ENCODE results near the gene RAD23A. TPM values are rescaled to one million over a fixed set of nuclear protein-coding genes. Genes with fewer than 3 reads are reported as not detected.

RAD23A gene
- total and polyA plus RNA-seq, 2 donors (not counting 3 experiments of a cell fraction or from before 2014, with no cell fraction given), result 66.9 to 102 TPM

DNA sequence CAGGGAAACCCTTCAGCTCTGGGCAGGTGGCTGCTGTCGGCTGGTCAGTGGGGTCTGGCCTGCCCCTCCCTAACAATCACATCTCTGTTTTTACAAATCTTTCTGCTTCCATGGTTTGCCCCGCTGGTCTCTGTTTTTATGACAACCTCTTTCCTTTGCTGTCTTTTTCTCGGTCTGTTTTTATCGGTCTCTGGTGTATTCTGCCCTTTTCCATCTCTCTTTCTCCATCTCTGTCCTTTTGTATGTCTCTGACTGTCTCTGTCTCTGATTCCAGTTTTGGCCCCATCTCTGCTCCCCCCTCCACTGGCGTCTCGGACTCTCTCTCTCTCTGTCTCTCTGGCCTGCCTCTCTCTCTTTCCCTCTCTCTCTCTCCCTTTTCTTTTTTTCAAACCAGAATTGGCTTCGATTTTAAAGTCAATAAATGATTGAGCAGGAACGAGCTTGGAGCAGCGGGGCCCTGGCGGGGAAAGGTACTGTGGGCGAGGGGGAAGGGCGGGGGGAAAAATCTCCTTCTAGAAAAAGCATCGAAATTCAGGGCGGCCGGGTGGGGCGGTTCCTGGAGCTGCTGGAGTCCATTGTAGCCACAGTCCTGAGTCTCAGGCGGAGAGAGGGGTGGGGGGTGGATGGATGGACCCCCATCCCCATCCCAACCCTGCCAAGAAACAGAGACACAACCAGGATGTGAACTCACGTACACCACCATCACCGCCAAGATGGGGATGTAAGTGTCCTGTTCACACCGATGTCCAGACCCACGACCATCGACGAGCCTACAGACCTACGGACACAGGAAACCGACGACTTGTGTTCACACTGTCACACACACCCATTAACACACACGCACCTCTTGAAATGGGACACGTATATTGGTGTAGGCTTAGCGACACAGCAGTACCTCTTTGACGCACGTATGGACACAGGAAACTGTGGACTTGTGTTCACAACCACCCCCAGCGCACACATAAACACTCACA lies 52.6 kb downstream of the RAD23A start:
- no peaks in the 10 kb centered on the region for H3K9me1 ChIP-seq (replicated peaks; ENCODE audit: control insufficient read depth, extremely low read depth, insufficient read depth, low read length)
- BruUV-seq (replicated peaks), result no TSS peak
- no peak overlapping the region for H3K4me2 ChIP-seq (ENCODE audit: insufficient read depth, low read length)
- H3K36me3 ChIP-seq (ENCODE audit: control insufficient read depth in 2 of 2, extremely low read depth in 1 of 2, insufficient read depth in 2 of 2, low read length in 2 of 2), result peaks cover 0 to 3% of the 10 kb centered on the region in 2 experiments
- H3K4me3 ChIP-seq (replicated peaks in 1 of 3; ENCODE audit: insufficient read depth in 1 of 3, low read depth in 1 of 3, low read length in 3 of 3), result no peak overlapping the region
- no peak for FAIRE-seq
- POLR2A ChIA-PET, result no interaction called here
- no peaks in the 10 kb centered on the region for H4K20me1 ChIP-seq (replicated peaks; ENCODE audit: control insufficient read depth, extremely low read depth, insufficient read depth, low read length)
- TF ChIP-seq GATA2 (IDR thresholded peaks at IDR 0.05; ENCODE audit: insufficient read depth, insufficient read length, low read depth, low read length), result no peak
- TF ChIP-seq, protein P1, sequence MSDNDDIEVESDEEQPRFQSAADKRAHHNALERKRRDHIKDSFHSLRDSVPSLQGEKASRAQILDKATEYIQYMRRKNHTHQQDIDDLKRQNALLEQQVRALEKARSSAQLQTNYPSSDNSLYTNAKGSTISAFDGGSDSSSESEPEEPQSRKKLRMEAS (IDR thresholded peaks at IDR 0.05; ENCODE audit: insufficient read depth, insufficient read length), result no peak
- no peak for TF ChIP-seq FOS (IDR thresholded peaks at IDR 0.05; ENCODE audit: borderline replicate concordance, insufficient read depth, low read length)
- no peak for TF ChIP-seq POLR2A (IDR thresholded peaks at IDR 0.05; ENCODE audit: low read depth, low read length)
- TF ChIP-seq JUN (IDR thresholded peaks at IDR 0.05; ENCODE audit: borderline replicate concordance, insufficient read depth, insufficient read length, low read depth), result no peak
- no peak for TF ChIP-seq EZH2 (IDR thresholded peaks at IDR 0.05; ENCODE audit: borderline replicate concordance, low read depth, low read length, severe bottlenecking)
- TF ChIP-seq, protein P2, sequence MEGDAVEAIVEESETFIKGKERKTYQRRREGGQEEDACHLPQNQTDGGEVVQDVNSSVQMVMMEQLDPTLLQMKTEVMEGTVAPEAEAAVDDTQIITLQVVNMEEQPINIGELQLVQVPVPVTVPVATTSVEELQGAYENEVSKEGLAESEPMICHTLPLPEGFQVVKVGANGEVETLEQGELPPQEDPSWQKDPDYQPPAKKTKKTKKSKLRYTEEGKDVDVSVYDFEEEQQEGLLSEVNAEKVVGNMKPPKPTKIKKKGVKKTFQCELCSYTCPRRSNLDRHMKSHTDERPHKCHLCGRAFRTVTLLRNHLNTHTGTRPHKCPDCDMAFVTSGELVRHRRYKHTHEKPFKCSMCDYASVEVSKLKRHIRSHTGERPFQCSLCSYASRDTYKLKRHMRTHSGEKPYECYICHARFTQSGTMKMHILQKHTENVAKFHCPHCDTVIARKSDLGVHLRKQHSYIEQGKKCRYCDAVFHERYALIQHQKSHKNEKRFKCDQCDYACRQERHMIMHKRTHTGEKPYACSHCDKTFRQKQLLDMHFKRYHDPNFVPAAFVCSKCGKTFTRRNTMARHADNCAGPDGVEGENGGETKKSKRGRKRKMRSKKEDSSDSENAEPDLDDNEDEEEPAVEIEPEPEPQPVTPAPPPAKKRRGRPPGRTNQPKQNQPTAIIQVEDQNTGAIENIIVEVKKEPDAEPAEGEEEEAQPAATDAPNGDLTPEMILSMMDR (IDR thresholded peaks at IDR 0.05; ENCODE audit: extremely low read depth in 1 of 2, insufficient read depth in 1 of 2, low read depth in 1 of 2, low read length in 2 of 2), result no peak
- no peak for TF ChIP-seq POLR2AphosphoS5 (IDR thresholded peaks at IDR 0.05; ENCODE audit: insufficient read depth, low read depth, low read length)
- TF ChIP-seq MYC (IDR thresholded peaks at IDR 0.05; ENCODE audit: low read depth, low read length), result no peak
- H3K4me1 ChIP-seq (ENCODE audit: control insufficient read depth, extremely low read depth, insufficient read depth, low read length), result peaks cover 5% of the 10 kb centered on the region
- dilution Hi-C loops (cut with MboI; ENCODE audit: extremely low pct_ligation_motif_present, low sequenced_read_pairs), result no loop called here
- no peak overlapping the region for H2AFZ ChIP-seq (ENCODE audit: low read depth, low read length)
- H3K9ac ChIP-seq (replicated peaks; ENCODE audit: extremely low read depth, insufficient read depth, low read length), result no peak overlapping the region
- no peaks in the 10 kb centered on the region for H3K79me2 ChIP-seq (ENCODE audit: control insufficient read depth, insufficient read depth, low read length)
- CTCF ChIA-PET, result no interaction called here
- intact Hi-C loops (cut with micrococcal nuclease), result loop anchor here (2.0 kb wide), 1 partner anchor 15 kb away; no protein-coding TSS in a partner anchor
- DNase-seq (ENCODE audit: low read depth, low spot score), result no peak
- no peak overlapping the region for H3K27ac ChIP-seq (ENCODE audit: insufficient read depth, low read depth, low read length)
- H3K27me3 ChIP-seq (ENCODE audit: control insufficient read depth in 2 of 2, insufficient read depth in 2 of 2, low read length in 2 of 2), result no peaks in the 10 kb centered on the region
- no peaks in the 10 kb centered on the region for H3K9me3 ChIP-seq (replicated peaks; ENCODE audit: control insufficient read depth, insufficient read depth, low read length)
